ENCODE results near the gene EPHB1.
"Not testable (repeated sequence)": the region's sequence is repeated elsewhere in the genome, so short reads cannot be mapped to it uniquely, and the experiment has no call there.

EPHB1 gene

GRCh38 chr3:134959516-134959915 lies 164.5 kb downstream of the EPHB1 start:
- no peak for DNase-seq

- DNase-seq = no peak
Measured at GRCh38 chr3:134964226-134964625, 169.2 kb downstream of the EPHB1 start.

- DNase-seq = no peak
Measured at GRCh38 chr3:134965865-134966481, 170.9 kb downstream of the EPHB1 start.

- no peak for DNase-seq
Measured at GRCh38 chr3:134970895-134971294, 175.8 kb downstream of the EPHB1 start.

- no peak for DNase-seq
Measured at GRCh38 chr3:134971306-134971705, 176.2 kb downstream of the EPHB1 start.

GRCh38 chr3:134971907-134972306 lies 176.8 kb downstream of the EPHB1 start:
- DNase-seq = not testable (repeated sequence)

GRCh38 chr3:134972836-134973455 lies 177.9 kb downstream of the EPHB1 start:
- no peak for DNase-seq

GRCh38 chr3:134974624-134975023 lies 179.6 kb downstream of the EPHB1 start:
- DNase-seq = no peak

GRCh38 chr3:134976948-134977347 lies 181.9 kb downstream of the EPHB1 start:
- no peak for DNase-seq

- DNase-seq = no peak
Measured at GRCh38 chr3:134978658-134979057, 183.6 kb downstream of the EPHB1 start.

- DNase-seq = no peak
Measured at GRCh38 chr3:134985864-134986715, 191.0 kb downstream of the EPHB1 start.

GRCh38 chr3:134988666-134989065 lies 193.6 kb downstream of the EPHB1 start:
- no peak for DNase-seq

GRCh38 chr3:134991003-134991402 lies 195.9 kb downstream of the EPHB1 start:
- DNase-seq = no peak

- DNase-seq = no peak
Measured at GRCh38 chr3:134991472-134992010, 196.5 kb downstream of the EPHB1 start.

GRCh38 chr3:134992180-134992579 lies 197.1 kb downstream of the EPHB1 start:
- no peak for DNase-seq

- DNase-seq = no peak
Measured at GRCh38 chr3:134992586-134992985, 197.5 kb downstream of the EPHB1 start.

- DNase-seq = no peak
Measured at GRCh38 chr3:134993011-134993410, 198.0 kb downstream of the EPHB1 start.

- no peak for DNase-seq
Measured at GRCh38 chr3:134998158-134998557, 203.1 kb downstream of the EPHB1 start.

GRCh38 chr3:134998855-134999254 lies 203.8 kb downstream of the EPHB1 start:
- DNase-seq = no peak

- DNase-seq = no peak
Measured at GRCh38 chr3:135000465-135000864, 205.4 kb downstream of the EPHB1 start.

- not testable (repeated sequence) for DNase-seq
Measured at GRCh38 chr3:135005616-135006015, 210.6 kb downstream of the EPHB1 start.

GRCh38 chr3:135007607-135008006 lies 212.5 kb downstream of the EPHB1 start:
- no peak for DNase-seq

GRCh38 chr3:135008326-135008725 lies 213.3 kb downstream of the EPHB1 start:
- DNase-seq = no peak

GRCh38 chr3:135009014-135009413 lies 214.0 kb downstream of the EPHB1 start:
- no peak for DNase-seq
